ENCODE results near the gene CTRB1. TPM values are rescaled to one million over a fixed set of nuclear protein-coding genes. Genes with fewer than 3 reads are reported as not detected.
A peak's percentile ranks its signal among the peaks of the same experiment; 100 is the strongest.

The CTRB1 gene
- total RNA-seq, 1 experiment from 2014 or later, result 5.6 TPM

DNA sequence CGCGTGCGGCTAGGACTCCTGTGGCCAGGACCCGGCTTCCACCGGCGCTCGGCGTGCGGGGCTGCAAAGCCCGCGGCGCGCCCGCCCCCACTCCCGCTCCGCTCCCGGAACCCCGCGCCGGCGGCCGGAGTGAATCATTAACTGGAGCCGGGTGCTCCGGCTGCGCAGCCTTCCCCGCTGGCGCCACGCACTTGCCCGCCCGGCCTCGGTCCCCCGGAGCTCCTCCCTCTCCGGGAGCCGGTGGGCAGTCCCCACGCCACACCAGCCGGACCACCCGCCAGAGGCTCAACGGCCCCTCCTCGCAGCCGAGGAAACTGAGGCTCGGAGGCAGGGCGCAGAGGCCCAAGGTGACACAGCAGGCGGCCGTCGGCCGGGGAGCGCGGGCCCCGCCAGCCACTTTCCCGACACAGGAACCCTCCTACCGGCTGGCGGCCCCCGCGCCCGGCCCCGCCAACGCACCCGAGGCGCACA lies 32.1 kb downstream of the CTRB1 start (continued):
- TF ChIP-seq, protein P1, sequence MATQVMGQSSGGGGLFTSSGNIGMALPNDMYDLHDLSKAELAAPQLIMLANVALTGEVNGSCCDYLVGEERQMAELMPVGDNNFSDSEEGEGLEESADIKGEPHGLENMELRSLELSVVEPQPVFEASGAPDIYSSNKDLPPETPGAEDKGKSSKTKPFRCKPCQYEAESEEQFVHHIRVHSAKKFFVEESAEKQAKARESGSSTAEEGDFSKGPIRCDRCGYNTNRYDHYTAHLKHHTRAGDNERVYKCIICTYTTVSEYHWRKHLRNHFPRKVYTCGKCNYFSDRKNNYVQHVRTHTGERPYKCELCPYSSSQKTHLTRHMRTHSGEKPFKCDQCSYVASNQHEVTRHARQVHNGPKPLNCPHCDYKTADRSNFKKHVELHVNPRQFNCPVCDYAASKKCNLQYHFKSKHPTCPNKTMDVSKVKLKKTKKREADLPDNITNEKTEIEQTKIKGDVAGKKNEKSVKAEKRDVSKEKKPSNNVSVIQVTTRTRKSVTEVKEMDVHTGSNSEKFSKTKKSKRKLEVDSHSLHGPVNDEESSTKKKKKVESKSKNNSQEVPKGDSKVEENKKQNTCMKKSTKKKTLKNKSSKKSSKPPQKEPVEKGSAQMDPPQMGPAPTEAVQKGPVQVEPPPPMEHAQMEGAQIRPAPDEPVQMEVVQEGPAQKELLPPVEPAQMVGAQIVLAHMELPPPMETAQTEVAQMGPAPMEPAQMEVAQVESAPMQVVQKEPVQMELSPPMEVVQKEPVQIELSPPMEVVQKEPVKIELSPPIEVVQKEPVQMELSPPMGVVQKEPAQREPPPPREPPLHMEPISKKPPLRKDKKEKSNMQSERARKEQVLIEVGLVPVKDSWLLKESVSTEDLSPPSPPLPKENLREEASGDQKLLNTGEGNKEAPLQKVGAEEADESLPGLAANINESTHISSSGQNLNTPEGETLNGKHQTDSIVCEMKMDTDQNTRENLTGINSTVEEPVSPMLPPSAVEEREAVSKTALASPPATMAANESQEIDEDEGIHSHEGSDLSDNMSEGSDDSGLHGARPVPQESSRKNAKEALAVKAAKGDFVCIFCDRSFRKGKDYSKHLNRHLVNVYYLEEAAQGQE (IDR thresholded peaks at IDR 0.05; ENCODE audit: low read depth), result no peak
- no peak for TF ChIP-seq SRF (IDR thresholded peaks at IDR 0.05; ENCODE audit: low read depth)

DNA sequence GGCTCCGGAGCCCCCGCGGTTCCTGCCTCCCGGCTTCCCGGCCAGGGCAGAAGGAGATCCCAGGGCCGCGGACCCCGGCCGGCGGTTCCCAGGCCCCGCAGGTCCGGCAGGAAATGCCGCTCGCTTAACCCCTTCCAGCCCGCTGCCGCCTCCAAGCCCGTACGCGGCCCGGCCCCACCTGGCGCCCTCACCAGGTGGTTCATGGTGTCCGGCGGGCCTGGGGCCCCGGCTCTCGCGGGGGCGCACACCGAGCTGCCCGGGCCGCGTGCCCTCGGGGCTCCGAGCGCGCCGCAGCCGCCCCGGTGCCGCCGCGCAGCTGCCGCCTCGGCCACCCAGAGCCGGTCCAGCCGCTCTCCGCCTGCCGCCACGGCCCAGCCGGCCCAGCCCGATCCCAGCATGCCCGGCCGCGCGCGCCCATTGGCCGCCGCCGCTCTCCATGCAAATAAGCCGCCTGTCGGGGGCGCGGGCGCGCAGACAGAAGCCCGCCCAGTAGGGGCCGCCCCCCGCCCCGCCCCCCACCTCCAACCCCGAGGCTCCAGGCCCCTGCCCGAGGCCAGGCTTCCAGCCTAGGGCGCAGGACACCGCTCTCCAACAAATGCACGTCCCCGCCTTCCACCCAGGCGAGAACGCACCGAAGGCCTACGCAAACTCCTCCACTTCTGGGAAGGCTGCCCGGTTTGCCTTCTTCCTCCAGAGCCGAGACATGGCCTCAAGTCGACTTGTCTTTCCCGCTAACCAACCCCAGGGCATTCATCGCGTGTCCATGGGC lies 32.7 kb downstream of the CTRB1 start, which contains the start of gene BCAR1:
BCAR1 (minus strand) TSS at position 345 of the 769 bp plus-strand sequence; CDS start at position 203, 142 bp downstream.
- H3K9ac ChIP-seq (ENCODE audit: low read length), result peak within 1 kb of the TSS; percentile 91
- peak within 1 kb of the TSS; percentile 85 for H3K4me2 ChIP-seq (ENCODE audit: low read length)
- peak within 1 kb of the TSS; percentile 93 for H3K27ac ChIP-seq (ENCODE audit: low read depth, low read length)
- H3K4me3 ChIP-seq (replicated peaks in 1 of 2; ENCODE audit: low read depth in 1 of 2, low read length in 2 of 2), result peak within 1 kb of the TSS; percentile 73 to 87
- H2AFZ ChIP-seq (ENCODE audit: low read depth, low read length, poor library complexity, severe bottlenecking), result no peak within 1 kb of the TSS
- RAD21 ChIA-PET (ENCODE audit: low non-redundant PET in 1 of 2, low total read pairs in 2 of 2, uncharacterized antibody in 2 of 2, unreplicated experiment in 2 of 2), result no interaction called here
- H3K9me3 ChIP-seq (ENCODE audit: control insufficient read depth in 1 of 2, insufficient read depth in 1 of 2, low read depth in 1 of 2, low read length in 2 of 2), result no peaks in the 10 kb centered on the region
- no peaks in the 10 kb centered on the region; a peak in 1 of 4 replicates for H3K36me3 ChIP-seq (ENCODE audit: control insufficient read depth in 1 of 2, insufficient read depth in 2 of 2, low read length in 2 of 2)
- intact Hi-C loops (cut with micrococcal nuclease), result loop anchor here (1.0 to 2.0 kb wide), 2 partner anchors 13 to 54 kb away; no protein-coding TSS in a partner anchor
- BruUV-seq (replicated peaks), result no TSS peak
- H3K9me2 ChIP-seq (ENCODE audit: insufficient read depth), result no peaks in the 10 kb centered on the region
- ATAC-seq (peak; percentile 88), DNase-seq (ENCODE audit: low read depth, low spot score) (no peak)
- POLR2A ChIA-PET, result interaction anchor here (1.1 kb wide), 1 partner anchor 134 kb away, joined by 3 read pairs; no protein-coding TSS in a partner anchor
- H3K4me1 ChIP-seq (ENCODE audit: control insufficient read depth in 1 of 2, insufficient read depth in 2 of 2, low read length in 2 of 2), result peaks cover 57 to 85% of the 10 kb centered on the region in 2 experiments
- H3K27me3 ChIP-seq (ENCODE audit: insufficient read depth, low read length), result no peaks in the 10 kb centered on the region
- no peaks in the 10 kb centered on the region for H4K20me1 ChIP-seq (ENCODE audit: insufficient read depth)
- CTCF ChIA-PET, result interaction anchor here (1.4 kb wide), 1 partner anchor 134 kb away, joined by 5 read pairs; no protein-coding TSS in a partner anchor
- TF ChIP-seq YY1 (IDR thresholded peaks at IDR 0.05; ENCODE audit: extremely low read depth, insufficient replicate concordance, low read depth, low read length), result peak; percentile 18
- peak in 1 of 3 experiments; percentile 1; a peak in 1 of 6 replicates for TF ChIP-seq CTCF (IDR thresholded peaks at IDR 0.05 in 2 of 3, conservative IDR thresholded peaks at IDR 0.05 in 1 of 3; ENCODE audit: borderline replicate concordance in 1 of 3, insufficient read depth in 1 of 3, low read depth in 2 of 3, low read length in 2 of 3)
- TF ChIP-seq ZFX (IDR thresholded peaks at IDR 0.05), result peak; percentile 92; the same call in 1 of the 2 replicates
- TF ChIP-seq TCF7L2 (IDR thresholded peaks at IDR 0.05; ENCODE audit: borderline replicate concordance, extremely low read depth, insufficient read depth, insufficient read length), result no peak
- no peak for TF ChIP-seq EZH2 (IDR thresholded peaks at IDR 0.05)
- TF ChIP-seq SP1 (IDR thresholded peaks at IDR 0.05; ENCODE audit: low read depth), result no peak
- TF ChIP-seq POLR2A (IDR thresholded peaks at IDR 0.05; ENCODE audit: borderline replicate concordance, extremely low read depth, insufficient read depth, insufficient read length), result peak; percentile 57
- TF ChIP-seq POLR2AphosphoS5 (IDR thresholded peaks at IDR 0.05; ENCODE audit: low read depth, low read length), result peak; percentile 55; the same call in 1 of the 2 replicates
- no peak for TF ChIP-seq SRF (IDR thresholded peaks at IDR 0.05; ENCODE audit: low read depth)
- TF ChIP-seq ELF1 (IDR thresholded peaks at IDR 0.05; ENCODE audit: borderline replicate concordance, low read depth), result no peak
- no peak for TF ChIP-seq SIN3A (IDR thresholded peaks at IDR 0.05; ENCODE audit: low read depth)
- peaks cover 75% of the 10 kb centered on the region for H3K79me2 ChIP-seq (ENCODE audit: insufficient read depth, low read length)
